HG02938 (cell line): ENCODE measurements around the gene M1AP.

ENCODE experiments used
- ATAC-seq: cut with Tn5 transposase; IDR thresholded peaks from one replicate; pipeline ENCODE4 v1.9.1; 2021; ENCODE audit warnings: mild to moderate bottlenecking, moderate library complexity; ENCODE audit not compliant: unreplicated experiment

The M1AP gene

GRCh38 chr2:74507926-74508520 lies 140.1 kb downstream of the M1AP start:
- peak; percentile 1 for ATAC-seq
